ENCODE measurements around the gene DEF6.

DNA sequence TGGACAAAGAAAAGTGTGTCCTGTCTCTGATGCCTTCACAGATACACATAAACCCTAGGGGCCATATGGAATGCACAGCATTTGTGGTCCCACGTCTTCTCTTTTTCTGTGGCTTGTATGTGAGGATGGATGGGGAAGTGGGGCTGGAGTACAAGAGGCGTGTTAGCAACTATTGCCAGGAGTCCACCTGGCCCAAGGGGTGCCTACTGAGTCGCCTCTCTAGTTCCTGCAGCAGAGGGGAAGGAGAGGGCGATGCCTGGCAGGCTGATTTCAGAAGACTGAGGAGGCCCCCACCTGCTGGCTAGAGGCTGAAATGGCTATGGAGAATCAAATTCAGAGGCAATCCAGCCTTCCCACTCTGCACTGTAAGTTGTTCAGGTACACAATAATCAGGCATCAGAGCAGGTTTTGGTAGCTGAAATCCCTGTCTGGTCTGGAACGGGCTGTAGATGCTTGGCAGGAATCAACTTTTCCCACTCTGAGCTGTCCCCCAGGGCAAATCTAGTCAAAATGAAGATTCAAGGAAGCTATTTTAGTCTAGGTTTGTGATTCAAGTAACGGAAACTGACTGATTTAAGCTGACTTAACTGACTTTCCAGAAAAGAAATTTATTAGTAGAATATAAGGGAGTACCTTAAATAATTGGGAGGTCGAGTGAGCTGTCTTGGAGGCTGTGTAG is 29.9 kb downstream of the DEF6 start:
- TF ChIP-seq, protein P1, sequence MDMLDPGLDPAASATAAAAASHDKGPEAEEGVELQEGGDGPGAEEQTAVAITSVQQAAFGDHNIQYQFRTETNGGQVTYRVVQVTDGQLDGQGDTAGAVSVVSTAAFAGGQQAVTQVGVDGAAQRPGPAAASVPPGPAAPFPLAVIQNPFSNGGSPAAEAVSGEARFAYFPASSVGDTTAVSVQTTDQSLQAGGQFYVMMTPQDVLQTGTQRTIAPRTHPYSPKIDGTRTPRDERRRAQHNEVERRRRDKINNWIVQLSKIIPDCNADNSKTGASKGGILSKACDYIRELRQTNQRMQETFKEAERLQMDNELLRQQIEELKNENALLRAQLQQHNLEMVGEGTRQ (IDR thresholded peaks at IDR 0.05; ENCODE audit: low read depth, low read length), result no peak
- TF ChIP-seq, protein P1 (CRISPR knock-in tag; IDR thresholded peaks at IDR 0.05; ENCODE audit: borderline replicate concordance), result no peak
- TF ChIP-seq, protein P2, sequence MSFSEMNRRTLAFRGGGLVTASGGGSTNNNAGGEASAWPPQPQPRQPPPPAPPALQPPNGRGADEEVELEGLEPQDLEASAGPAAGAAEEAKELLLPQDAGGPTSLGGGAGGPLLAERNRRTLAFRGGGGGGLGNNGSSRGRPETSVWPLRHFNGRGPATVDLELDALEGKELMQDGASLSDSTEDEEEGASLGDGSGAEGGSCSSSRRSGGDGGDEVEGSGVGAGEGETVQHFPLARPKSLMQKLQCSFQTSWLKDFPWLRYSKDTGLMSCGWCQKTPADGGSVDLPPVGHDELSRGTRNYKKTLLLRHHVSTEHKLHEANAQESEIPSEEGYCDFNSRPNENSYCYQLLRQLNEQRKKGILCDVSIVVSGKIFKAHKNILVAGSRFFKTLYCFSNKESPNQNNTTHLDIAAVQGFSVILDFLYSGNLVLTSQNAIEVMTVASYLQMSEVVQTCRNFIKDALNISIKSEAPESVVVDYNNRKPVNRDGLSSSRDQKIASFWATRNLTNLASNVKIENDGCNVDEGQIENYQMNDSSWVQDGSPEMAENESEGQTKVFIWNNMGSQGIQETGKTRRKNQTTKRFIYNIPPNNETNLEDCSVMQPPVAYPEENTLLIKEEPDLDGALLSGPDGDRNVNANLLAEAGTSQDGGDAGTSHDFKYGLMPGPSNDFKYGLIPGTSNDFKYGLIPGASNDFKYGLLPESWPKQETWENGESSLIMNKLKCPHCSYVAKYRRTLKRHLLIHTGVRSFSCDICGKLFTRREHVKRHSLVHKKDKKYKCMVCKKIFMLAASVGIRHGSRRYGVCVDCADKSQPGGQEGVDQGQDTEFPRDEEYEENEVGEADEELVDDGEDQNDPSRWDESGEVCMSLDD (CRISPR knock-in tag; IDR thresholded peaks at IDR 0.05; ENCODE audit: borderline replicate concordance), result no peak
- TF ChIP-seq SPEN (CRISPR knock-in tag; IDR thresholded peaks at IDR 0.05; ENCODE audit: low read depth), result no peak
- TF ChIP-seq, protein P3, sequence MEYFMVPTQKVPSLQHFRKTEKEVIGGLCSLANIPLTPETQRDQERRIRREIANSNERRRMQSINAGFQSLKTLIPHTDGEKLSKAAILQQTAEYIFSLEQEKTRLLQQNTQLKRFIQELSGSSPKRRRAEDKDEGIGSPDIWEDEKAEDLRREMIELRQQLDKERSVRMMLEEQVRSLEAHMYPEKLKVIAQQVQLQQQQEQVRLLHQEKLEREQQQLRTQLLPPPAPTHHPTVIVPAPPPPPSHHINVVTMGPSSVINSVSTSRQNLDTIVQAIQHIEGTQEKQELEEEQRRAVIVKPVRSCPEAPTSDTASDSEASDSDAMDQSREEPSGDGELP (IDR thresholded peaks at IDR 0.05; ENCODE audit: borderline replicate concordance, low read depth), result no peak
- no peak for TF ChIP-seq BRD4 (CRISPR knock-in tag; IDR thresholded peaks at IDR 0.05)
- no peak for TF ChIP-seq ZNF24 (IDR thresholded peaks at IDR 0.05)
- no peak for TF ChIP-seq ZNF737 (CRISPR knock-in tag; IDR thresholded peaks at IDR 0.05; ENCODE audit: borderline replicate concordance)
- no peak for TF ChIP-seq CREM (IDR thresholded peaks at IDR 0.05)
- no peak for TF ChIP-seq CREM (CRISPR knock-in tag; IDR thresholded peaks at IDR 0.05)
- TF ChIP-seq, protein P4, sequence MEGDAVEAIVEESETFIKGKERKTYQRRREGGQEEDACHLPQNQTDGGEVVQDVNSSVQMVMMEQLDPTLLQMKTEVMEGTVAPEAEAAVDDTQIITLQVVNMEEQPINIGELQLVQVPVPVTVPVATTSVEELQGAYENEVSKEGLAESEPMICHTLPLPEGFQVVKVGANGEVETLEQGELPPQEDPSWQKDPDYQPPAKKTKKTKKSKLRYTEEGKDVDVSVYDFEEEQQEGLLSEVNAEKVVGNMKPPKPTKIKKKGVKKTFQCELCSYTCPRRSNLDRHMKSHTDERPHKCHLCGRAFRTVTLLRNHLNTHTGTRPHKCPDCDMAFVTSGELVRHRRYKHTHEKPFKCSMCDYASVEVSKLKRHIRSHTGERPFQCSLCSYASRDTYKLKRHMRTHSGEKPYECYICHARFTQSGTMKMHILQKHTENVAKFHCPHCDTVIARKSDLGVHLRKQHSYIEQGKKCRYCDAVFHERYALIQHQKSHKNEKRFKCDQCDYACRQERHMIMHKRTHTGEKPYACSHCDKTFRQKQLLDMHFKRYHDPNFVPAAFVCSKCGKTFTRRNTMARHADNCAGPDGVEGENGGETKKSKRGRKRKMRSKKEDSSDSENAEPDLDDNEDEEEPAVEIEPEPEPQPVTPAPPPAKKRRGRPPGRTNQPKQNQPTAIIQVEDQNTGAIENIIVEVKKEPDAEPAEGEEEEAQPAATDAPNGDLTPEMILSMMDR (CRISPR knock-in tag; IDR thresholded peaks at IDR 0.05), result peak; percentile 89
- TF ChIP-seq, protein P5, sequence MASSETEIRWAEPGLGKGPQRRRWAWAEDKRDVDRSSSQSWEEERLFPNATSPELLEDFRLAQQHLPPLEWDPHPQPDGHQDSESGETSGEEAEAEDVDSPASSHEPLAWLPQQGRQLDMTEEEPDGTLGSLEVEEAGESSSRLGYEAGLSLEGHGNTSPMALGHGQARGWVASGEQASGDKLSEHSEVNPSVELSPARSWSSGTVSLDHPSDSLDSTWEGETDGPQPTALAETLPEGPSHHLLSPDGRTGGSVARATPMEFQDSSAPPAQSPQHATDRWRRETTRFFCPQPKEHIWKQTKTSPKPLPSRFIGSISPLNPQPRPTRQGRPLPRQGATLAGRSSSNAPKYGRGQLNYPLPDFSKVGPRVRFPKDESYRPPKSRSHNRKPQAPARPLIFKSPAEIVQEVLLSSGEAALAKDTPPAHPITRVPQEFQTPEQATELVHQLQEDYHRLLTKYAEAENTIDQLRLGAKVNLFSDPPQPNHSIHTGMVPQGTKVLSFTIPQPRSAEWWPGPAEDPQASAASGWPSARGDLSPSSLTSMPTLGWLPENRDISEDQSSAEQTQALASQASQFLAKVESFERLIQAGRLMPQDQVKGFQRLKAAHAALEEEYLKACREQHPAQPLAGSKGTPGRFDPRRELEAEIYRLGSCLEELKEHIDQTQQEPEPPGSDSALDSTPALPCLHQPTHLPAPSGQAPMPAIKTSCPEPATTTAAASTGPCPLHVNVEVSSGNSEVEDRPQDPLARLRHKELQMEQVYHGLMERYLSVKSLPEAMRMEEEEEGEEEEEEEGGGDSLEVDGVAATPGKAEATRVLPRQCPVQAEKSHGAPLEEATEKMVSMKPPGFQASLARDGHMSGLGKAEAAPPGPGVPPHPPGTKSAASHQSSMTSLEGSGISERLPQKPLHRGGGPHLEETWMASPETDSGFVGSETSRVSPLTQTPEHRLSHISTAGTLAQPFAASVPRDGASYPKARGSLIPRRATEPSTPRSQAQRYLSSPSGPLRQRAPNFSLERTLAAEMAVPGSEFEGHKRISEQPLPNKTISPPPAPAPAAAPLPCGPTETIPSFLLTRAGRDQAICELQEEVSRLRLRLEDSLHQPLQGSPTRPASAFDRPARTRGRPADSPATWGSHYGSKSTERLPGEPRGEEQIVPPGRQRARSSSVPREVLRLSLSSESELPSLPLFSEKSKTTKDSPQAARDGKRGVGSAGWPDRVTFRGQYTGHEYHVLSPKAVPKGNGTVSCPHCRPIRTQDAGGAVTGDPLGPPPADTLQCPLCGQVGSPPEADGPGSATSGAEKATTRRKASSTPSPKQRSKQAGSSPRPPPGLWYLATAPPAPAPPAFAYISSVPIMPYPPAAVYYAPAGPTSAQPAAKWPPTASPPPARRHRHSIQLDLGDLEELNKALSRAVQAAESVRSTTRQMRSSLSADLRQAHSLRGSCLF (CRISPR knock-in tag; IDR thresholded peaks at IDR 0.05; ENCODE audit: borderline replicate concordance), result no peak
- TF ChIP-seq HNF4A (CRISPR knock-in tag; IDR thresholded peaks at IDR 0.05), result no peak
- TF ChIP-seq ZNF749 (CRISPR knock-in tag; IDR thresholded peaks at IDR 0.05; ENCODE audit: borderline replicate concordance), result no peak
- TF ChIP-seq EP300 (IDR thresholded peaks at IDR 0.05; ENCODE audit: low read depth in 2 of 2, low read length in 2 of 2), result no peak
- no peak for TF ChIP-seq EP300 (CRISPR knock-in tag; IDR thresholded peaks at IDR 0.05; ENCODE audit: borderline replicate concordance)

Measured in HepG2 (cell line).